Measurements from ENCODE around the gene PLAU. TPM values are rescaled to one million over a fixed set of nuclear protein-coding genes. Genes with fewer than 3 reads are reported as not detected.

PLAU gene
- total and polyA plus RNA-seq, 2 donors from 2014 or later (not counting 2 experiments from before 2014, with no cell fraction given) = 630 to 1,190 TPM

Other genes with a start within 250 kb of the PLAU start
- 2.6 and 3.4 TPM in 2 replicates for gene AGAP5, start 213.0 kb upstream of the PLAU start, total RNA-seq
- 0.97 and 1.2 TPM in 2 replicates for gene AGAP5, start 213.0 kb upstream of the PLAU start, polyA plus RNA-seq
- 63.0 and 64.7 TPM in 2 replicates for gene SEC24C, start 166.8 kb upstream of the PLAU start, total RNA-seq
- gene SEC24C, start 166.8 kb upstream of the PLAU start, polyA plus RNA-seq = 35.7 and 40.7 TPM in 2 replicates
- gene CHCHD1, start 129.1 kb upstream of the PLAU start, total RNA-seq = 56.7 and 58.9 TPM in 2 replicates
- gene CHCHD1, start 129.1 kb upstream of the PLAU start, polyA plus RNA-seq = 92.7 and 96.6 TPM in 2 replicates
- gene ZSWIM8, start 125.5 kb upstream of the PLAU start, total RNA-seq = 41.7 and 41.8 TPM in 2 replicates
- 38.8 and 44.9 TPM in 2 replicates for gene ZSWIM8, start 125.5 kb upstream of the PLAU start, polyA plus RNA-seq
- 10.0 and 10.2 TPM in 2 replicates for gene NDST2, start 99.5 kb upstream of the PLAU start, total RNA-seq
- gene NDST2, start 99.5 kb upstream of the PLAU start, polyA plus RNA-seq = 8.2 and 8.8 TPM in 2 replicates
- 16.9 and 18.6 TPM in 2 replicates for gene CAMK2G, start 36.6 kb upstream of the PLAU start, total RNA-seq
- gene CAMK2G, start 36.6 kb upstream of the PLAU start, polyA plus RNA-seq = 9.7 and 10.6 TPM in 2 replicates
- 119 and 120 TPM in 2 replicates for gene VCL, start 87.0 kb downstream of the PLAU start, total RNA-seq
- gene VCL, start 87.0 kb downstream of the PLAU start, polyA plus RNA-seq = 31.8 and 38.5 TPM in 2 replicates
- gene AP3M1, start 239.7 kb downstream of the PLAU start, total RNA-seq = 31.8 and 33.6 TPM in 2 replicates
- 11.4 and 13.5 TPM in 2 replicates for gene AP3M1, start 239.7 kb downstream of the PLAU start, polyA plus RNA-seq
- gene ADK, start 240.1 kb downstream of the PLAU start, total RNA-seq = 96.5 and 111 TPM in 2 replicates
- gene ADK, start 240.1 kb downstream of the PLAU start, polyA plus RNA-seq = 109 and 114 TPM in 2 replicates